Measurements from ENCODE around the gene TUT1.

- TF ChIP-seq CTCF (IDR thresholded peaks at IDR 0.05; ENCODE audit: insufficient read depth, low read length, poor library complexity, severe bottlenecking) (peak; percentile 86), EZH2phosphoT487 (conservative IDR thresholded peaks at IDR 0.05; ENCODE audit: low read length) (no peak)
Measured at GRCh38 chr11:62542750-62543567, 48.4 kb downstream of the TUT1 start.
